ENCODE results near the gene PRPF19. TPM values are rescaled to one million over a fixed set of nuclear protein-coding genes. Genes with fewer than 3 reads are reported as not detected.

PRPF19 gene
- total RNA-seq, 1 donor from 2014 or later = 59.8 TPM

DNA sequence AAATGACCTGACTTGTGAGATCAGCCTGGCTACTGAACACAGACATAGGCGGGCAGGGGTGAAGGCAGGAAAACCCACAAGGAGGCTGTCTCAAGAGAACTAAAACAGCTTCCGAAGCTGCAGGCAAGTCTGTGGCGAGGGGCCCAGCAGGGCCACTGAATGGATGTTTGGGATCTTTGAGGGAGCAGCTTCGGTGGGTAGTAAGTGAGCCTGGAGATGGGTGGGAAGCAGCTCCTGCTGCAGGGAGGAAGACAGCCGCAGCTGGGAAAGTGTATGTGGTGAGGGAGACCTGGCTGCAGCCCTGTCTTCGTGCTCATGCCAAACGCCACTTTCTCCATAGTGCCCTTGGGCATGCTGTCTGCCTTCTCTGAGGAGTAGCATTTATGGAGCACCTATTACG lies 61.0 kb downstream of the PRPF19 start:
- TF ChIP-seq, protein P1, sequence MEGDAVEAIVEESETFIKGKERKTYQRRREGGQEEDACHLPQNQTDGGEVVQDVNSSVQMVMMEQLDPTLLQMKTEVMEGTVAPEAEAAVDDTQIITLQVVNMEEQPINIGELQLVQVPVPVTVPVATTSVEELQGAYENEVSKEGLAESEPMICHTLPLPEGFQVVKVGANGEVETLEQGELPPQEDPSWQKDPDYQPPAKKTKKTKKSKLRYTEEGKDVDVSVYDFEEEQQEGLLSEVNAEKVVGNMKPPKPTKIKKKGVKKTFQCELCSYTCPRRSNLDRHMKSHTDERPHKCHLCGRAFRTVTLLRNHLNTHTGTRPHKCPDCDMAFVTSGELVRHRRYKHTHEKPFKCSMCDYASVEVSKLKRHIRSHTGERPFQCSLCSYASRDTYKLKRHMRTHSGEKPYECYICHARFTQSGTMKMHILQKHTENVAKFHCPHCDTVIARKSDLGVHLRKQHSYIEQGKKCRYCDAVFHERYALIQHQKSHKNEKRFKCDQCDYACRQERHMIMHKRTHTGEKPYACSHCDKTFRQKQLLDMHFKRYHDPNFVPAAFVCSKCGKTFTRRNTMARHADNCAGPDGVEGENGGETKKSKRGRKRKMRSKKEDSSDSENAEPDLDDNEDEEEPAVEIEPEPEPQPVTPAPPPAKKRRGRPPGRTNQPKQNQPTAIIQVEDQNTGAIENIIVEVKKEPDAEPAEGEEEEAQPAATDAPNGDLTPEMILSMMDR (IDR thresholded peaks at IDR 0.05) = no peak
- Histone ChIP-seq H3K27ac (no peak overlapping the region), H3K9me3 (no peaks in the 10 kb centered on the region), H3K27me3 (no peaks in the 10 kb centered on the region), H3K4me1 (peaks cover 31% of the 10 kb centered on the region), H3K36me3 (peaks cover 25% of the 10 kb centered on the region), H3K4me3 (no peak overlapping the region)
- DNase-seq (no peak), ATAC-seq (no peak)
- intact Hi-C loops (cut with DNase I) = no loop called here

DNA sequence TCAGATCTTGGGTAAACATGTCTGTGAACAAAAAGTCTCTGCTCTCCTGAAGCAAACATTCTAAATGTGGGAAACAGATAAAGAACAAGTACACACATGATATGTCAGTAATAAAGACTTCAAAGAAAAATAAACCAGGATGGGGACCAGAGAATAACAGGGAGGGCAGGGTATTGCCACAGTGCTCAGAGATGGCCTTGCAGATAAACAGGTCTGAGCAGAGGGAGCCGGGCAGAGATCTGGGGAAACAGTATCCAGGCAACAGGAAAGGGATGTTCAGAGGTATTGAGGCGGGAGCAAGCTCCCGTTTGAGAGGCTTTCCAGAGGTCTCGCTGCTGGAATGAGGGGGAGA lies 61.5 kb downstream of the PRPF19 start:
- intact Hi-C loops (cut with DNase I) = no loop called here
- DNase-seq (no peak), ATAC-seq (no peak)
- peaks cover 31% of the 10 kb centered on the region for H3K4me1 ChIP-seq
- H3K27ac ChIP-seq = no peak overlapping the region
- H3K9me3 ChIP-seq = no peaks in the 10 kb centered on the region
- H3K27me3 ChIP-seq = no peaks in the 10 kb centered on the region
- peaks cover 20% of the 10 kb centered on the region for H3K36me3 ChIP-seq
- no peak overlapping the region for H3K4me3 ChIP-seq
- TF ChIP-seq, protein P1 (IDR thresholded peaks at IDR 0.05) = no peak

DNA sequence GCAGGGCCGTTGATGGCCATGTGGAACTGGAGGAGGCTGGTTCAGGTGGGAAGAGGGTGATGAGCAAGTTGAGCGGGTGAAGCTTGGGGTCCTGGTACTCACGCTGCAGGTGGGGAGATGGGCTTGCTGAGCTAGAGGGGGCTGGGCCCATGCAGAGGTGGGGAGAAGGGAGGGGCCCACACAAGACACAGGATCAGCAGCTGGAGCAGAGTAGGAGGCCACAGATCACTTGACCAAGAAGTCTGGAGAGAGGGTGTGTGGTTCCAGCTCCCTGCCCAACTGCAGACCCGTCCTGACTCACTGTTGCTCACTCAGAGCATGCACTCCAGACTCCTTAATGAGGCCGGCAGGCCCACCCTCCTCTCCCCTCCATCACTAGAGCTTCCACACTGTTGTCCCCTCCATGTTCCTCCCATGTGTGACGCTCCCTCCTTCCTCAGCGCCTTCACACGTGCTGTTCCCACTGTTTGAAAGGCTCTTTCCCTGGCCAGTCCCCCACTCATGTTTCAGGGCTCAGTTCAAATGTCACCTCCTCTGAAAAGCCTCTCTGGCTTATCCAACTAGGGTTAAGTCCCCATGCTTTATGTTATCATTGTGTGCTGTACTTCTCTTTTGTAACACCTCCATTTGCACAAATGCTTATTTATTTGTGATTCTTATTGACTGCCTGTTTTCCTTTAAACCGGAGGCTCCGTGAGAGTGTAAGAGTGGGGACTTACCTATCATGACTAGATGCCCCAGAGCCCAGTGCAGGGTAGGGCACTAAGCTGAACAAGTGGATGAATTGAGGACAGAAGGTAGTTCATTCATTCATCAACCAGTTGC lies 62.1 kb downstream of the PRPF19 start:
- Histone ChIP-seq H3K4me3 (peak overlapping the region; percentile 77), H3K36me3 (peaks cover 14% of the 10 kb centered on the region), H3K9me3 (no peaks in the 10 kb centered on the region), H3K4me1 (peaks cover 31% of the 10 kb centered on the region), H3K27me3 (no peaks in the 10 kb centered on the region), H3K27ac (no peak overlapping the region)
- intact Hi-C loops (cut with DNase I) = no loop called here
- ATAC-seq (no peak), DNase-seq (no peak)
- TF ChIP-seq, protein P1 (IDR thresholded peaks at IDR 0.05) = no peak

DNA sequence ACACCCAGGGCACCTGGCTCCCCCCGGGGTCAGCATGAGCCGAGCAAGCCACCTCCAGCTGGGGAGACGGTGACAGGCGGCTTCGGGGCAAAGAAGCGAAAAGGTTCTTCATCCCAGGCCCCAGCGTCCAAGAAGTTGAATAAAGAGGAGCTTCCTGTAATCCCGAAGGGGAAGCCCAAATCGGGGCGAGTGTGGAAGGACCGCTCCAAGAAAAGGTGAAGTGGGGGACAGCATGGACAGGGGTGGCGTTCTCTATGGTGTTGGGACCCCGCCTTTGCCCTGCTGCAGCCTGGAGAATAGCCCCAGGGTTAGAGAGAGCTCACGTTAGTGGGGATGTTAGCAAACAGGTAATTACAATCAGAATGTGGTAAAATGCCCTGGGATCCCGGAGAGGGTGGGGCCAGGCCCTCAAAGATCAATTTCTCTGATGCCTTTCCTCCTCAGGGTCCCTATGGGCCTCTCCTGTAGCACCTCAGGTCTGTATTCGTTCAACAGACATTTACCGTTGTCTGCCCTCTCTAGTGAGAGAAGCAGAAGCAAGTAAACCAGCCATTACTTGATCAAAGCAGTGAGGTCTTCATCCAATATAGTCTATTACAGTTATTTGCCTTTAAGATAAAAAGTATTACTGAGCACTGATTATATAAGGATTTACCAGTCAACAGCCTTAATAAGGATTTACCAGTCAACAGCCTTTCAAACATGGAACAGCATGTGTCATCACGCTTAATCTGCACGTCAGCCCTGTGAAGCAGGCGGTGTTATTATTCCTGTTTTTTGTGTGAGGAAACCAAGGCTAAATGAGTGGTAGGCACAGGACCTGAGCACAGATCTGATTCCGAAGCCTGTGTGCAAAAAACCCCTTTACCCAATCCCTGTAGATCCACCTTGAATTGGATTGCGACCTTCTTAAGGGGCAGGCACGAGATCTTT lies 63.5 kb downstream of the PRPF19 start:
- Histone ChIP-seq H3K27ac (peak overlapping the region; percentile 52), H3K36me3 (peaks cover 4% of the 10 kb centered on the region), H3K4me1 (peaks cover 31% of the 10 kb centered on the region), H3K4me3 (peak overlapping the region; percentile 77), H3K27me3 (no peaks in the 10 kb centered on the region), H3K9me3 (no peaks in the 10 kb centered on the region)
- no peak for ATAC-seq
- TF ChIP-seq, protein P1 (IDR thresholded peaks at IDR 0.05) = no peak
- DNase-seq = no peak
- intact Hi-C loops (cut with DNase I) = no loop called here

DNA sequence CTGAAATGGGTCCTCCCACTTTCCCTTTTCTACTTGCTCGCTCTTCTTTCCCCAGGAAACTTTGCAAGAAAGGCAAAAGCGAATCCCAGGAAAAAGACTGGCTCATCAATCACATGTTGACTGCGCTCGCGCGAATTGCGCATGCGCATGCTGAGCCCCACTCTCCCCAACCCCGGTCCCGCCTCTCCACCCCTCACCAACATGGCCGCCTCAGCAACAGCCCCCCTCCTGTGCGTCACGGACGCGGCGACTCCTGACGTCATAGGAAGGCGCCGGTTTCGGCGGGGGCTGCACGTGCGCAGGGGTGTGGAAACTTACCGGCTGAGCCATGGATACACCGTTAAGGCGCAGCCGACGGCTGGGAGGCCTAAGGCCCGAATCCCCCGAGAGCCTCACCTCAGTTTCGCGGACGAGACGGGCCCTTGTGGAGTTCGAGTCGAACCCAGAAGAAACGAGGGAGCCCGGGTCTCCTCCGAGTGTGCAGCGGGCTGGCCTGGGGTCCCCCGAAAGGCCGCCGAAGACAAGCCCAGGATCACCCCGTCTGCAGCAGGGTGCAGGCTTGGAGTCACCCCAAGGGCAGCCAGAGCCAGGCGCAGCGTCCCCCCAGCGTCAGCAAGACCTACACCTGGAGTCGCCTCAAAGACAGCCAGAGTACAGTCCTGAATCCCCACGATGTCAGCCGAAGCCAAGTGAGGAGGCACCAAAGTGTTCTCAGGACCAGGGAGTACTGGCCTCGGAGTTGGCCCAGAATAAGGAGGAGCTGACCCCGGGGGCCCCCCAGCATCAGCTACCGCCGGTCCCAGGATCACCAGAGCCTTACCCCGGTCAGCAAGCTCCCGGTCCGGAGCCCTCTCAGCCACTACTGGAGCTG lies 64.4 kb downstream of the PRPF19 start, which contains the start of gene CCDC86:
Gene CCDC86, plus strand, starts transcription at position 317 of the 871 bp plus-strand sequence. Its CDS starts 12 bp downstream, at position 329.
- H3K4me3 ChIP-seq = peak within 1 kb of the TSS; percentile 77
- intact Hi-C loops (cut with DNase I) = no loop called here
- no peaks in the 10 kb centered on the region for H3K36me3 ChIP-seq
- DNase-seq (peak; percentile 98), ATAC-seq (peak; percentile 96)
- no peaks in the 10 kb centered on the region for H3K27me3 ChIP-seq
- H3K4me1 ChIP-seq = peaks cover 31% of the 10 kb centered on the region
- H3K9me3 ChIP-seq = no peaks in the 10 kb centered on the region
- TF ChIP-seq, protein P1 (IDR thresholded peaks at IDR 0.05) = no peak
- H3K27ac ChIP-seq = peak within 1 kb of the TSS; percentile 78
